ENCODE data around the gene DOCK3.

Gene DOCK3

DNA sequence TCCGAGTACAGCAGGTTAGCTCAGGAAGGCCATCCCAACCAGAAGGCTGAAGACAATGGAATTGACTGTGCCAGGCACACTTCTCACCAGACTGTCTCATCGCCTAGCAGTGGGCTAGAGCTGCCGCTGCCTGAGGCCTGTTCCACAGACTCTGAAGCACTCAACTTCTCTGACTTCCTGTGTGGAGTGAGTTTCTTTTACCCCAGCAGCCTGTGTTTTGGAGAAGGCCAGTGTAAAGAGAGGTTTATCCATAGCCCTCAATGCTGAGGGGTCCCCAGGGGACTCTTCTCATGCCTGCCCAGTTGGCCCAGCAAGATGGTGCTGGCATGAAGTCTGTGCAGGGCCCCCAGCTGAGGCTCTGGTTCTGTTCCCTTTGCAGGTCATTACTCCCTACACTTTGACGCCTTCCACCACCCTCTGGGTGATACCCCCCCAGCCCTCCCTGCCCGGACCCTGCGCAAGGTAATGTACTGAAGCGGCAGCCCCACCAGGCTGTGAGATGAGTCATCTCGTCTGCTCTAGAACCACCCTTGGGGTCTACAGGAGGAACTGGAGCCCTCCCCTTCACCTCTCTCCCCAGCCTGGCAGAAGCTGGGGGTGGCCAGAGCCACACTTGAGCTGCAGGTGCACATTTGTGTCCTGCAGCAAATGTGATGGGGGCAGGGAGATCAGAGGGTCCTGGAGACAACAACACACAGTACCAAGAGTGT, 705.2 kb downstream of the DOCK3 start:
- Histone ChIP-seq H3K79me2 (ENCODE audit: insufficient read depth, low read depth) (peaks cover 9% of the 10 kb centered on the region), H2AFZ (ENCODE audit: low read depth) (no peak overlapping the region), H3K4me2 (no peak overlapping the region), H3K27ac (no peak overlapping the region), H4K20me1 (ENCODE audit: insufficient read depth) (no peaks in the 10 kb centered on the region), H3K4me1 (ENCODE audit: low read depth, poor library complexity, severe bottlenecking) (peaks cover 8% of the 10 kb centered on the region), H3K36me3 (ENCODE audit: insufficient read depth) (no peaks in the 10 kb centered on the region), H3K27me3 (ENCODE audit: insufficient read depth, low read depth) (no peaks in the 10 kb centered on the region), H3K9ac (no peak overlapping the region), H3K4me3 (IDR thresholded peaks at IDR 0.05; ENCODE audit: insufficient read depth, low read depth, low read length) (no peak overlapping the region)
- TF ChIP-seq, protein P1, sequence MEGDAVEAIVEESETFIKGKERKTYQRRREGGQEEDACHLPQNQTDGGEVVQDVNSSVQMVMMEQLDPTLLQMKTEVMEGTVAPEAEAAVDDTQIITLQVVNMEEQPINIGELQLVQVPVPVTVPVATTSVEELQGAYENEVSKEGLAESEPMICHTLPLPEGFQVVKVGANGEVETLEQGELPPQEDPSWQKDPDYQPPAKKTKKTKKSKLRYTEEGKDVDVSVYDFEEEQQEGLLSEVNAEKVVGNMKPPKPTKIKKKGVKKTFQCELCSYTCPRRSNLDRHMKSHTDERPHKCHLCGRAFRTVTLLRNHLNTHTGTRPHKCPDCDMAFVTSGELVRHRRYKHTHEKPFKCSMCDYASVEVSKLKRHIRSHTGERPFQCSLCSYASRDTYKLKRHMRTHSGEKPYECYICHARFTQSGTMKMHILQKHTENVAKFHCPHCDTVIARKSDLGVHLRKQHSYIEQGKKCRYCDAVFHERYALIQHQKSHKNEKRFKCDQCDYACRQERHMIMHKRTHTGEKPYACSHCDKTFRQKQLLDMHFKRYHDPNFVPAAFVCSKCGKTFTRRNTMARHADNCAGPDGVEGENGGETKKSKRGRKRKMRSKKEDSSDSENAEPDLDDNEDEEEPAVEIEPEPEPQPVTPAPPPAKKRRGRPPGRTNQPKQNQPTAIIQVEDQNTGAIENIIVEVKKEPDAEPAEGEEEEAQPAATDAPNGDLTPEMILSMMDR (conservative IDR thresholded peaks at IDR 0.05; ENCODE audit: low read depth, low read length): no peak

DNA sequence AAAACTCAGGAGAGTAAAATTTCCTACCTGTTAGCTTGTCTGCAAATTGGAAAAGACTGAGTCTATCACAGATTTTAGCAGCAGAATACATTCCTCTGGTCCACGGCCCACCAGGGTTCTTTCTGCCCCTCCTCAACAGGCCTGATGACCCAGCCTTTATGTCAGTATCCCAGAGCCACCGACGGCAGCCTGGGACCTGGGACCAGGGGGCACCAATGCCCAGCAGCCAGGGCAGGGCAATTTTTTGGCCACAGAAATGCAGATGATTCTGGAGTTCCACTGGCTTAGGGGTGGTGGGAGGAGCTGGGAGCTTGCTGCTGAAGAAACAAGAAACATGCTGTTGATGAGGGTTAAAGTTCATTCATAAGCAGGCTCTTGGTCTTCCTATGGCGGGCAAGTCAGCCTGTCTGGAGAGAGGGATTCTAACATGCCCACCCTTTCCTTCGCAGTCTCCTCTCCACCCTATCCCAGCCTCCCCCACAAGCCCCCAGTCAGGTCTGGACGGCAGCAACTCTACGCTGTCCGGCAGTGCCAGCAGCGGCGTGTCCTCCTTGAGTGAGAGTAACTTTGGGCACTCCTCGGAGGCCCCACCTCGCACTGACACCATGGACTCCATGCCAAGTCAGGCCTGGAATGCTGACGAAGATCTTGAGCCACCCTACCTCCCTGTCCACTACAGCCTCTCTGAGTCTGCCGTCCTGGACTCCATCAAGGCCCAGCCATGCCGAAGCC, 706.0 kb downstream of the DOCK3 start:
- Histone ChIP-seq H3K36me3 (ENCODE audit: insufficient read depth) (no peaks in the 10 kb centered on the region), H3K27ac (no peak overlapping the region), H3K4me3 (IDR thresholded peaks at IDR 0.05; ENCODE audit: insufficient read depth, low read depth, low read length) (no peak overlapping the region), H3K9ac (no peak overlapping the region), H3K4me2 (no peak overlapping the region), H4K20me1 (ENCODE audit: insufficient read depth) (no peaks in the 10 kb centered on the region), H3K27me3 (ENCODE audit: insufficient read depth, low read depth) (no peaks in the 10 kb centered on the region), H2AFZ (ENCODE audit: low read depth) (no peak overlapping the region), H3K4me1 (ENCODE audit: low read depth, poor library complexity, severe bottlenecking) (peaks cover 8% of the 10 kb centered on the region), H3K79me2 (ENCODE audit: insufficient read depth, low read depth) (peaks cover 14% of the 10 kb centered on the region)
- TF ChIP-seq, protein P1 (conservative IDR thresholded peaks at IDR 0.05; ENCODE audit: low read depth, low read length): no peak

DNA sequence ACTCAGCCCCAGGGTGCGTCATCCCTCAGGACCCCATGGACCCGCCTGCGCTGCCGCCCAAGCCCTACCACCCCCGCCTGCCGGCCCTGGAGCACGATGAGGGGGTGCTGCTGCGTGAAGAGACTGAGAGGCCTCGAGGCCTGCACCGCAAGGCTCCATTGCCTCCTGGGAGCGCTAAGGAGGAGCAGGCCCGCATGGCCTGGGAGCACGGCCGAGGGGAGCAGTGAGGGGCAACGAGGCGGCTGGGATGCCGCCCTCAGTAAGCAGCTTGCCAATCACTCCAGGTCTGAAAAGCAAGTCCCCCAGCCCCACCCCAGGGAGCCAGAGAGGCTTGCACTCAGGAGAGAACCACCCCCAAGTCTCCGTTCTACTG, 706.6 kb downstream of the DOCK3 start:
- Histone ChIP-seq H3K4me3 (IDR thresholded peaks at IDR 0.05; ENCODE audit: insufficient read depth, low read depth, low read length) (no peak overlapping the region), H3K4me2 (no peak overlapping the region), H2AFZ (ENCODE audit: low read depth) (no peak overlapping the region), H3K27ac (no peak overlapping the region), H3K36me3 (ENCODE audit: insufficient read depth) (no peaks in the 10 kb centered on the region), H3K4me1 (ENCODE audit: low read depth, poor library complexity, severe bottlenecking) (peaks cover 8% of the 10 kb centered on the region), H3K79me2 (ENCODE audit: insufficient read depth, low read depth) (peaks cover 20% of the 10 kb centered on the region), H4K20me1 (ENCODE audit: insufficient read depth) (no peaks in the 10 kb centered on the region), H3K9ac (no peak overlapping the region), H3K27me3 (ENCODE audit: insufficient read depth, low read depth) (no peaks in the 10 kb centered on the region)
- TF ChIP-seq, protein P1 (conservative IDR thresholded peaks at IDR 0.05; ENCODE audit: low read depth, low read length): no peak

DNA sequence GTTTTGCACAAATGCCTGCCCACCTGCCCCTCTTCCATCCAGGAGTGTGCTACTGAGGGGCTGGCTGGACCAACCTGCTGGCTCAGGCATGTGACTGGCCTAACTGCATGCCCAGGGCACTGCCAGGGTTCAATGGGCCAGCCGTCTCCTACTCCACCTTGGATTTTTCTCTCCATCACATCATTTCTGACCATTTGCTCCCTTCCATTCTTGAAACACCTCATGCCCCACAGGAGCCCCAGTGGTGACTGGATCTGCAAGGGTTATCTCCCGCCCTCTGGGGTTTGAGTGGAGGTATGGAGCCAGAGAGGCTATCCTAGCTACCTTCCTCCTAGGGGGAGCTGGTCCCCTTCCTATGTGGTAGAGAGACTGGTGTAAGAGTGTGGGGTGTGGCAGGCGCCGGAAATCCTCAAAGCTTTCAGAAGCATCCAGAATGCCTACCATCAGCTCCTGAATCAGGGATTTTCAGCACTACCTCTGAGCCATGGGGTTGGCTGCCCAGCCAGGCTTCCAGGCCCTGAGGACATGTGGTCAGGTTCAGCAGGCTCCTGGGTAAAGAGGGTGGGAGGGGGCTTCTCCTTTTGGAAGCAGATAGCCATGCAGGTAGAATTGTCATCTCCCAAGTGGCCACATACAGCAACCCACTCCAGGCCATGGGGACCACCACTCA, 707.5 kb downstream of the DOCK3 start:
- TF ChIP-seq, protein P1 (conservative IDR thresholded peaks at IDR 0.05; ENCODE audit: low read depth, low read length): no peak
- H3K27ac ChIP-seq: no peak overlapping the region
- no peak overlapping the region for H3K9ac ChIP-seq
- H4K20me1 ChIP-seq (ENCODE audit: insufficient read depth): no peaks in the 10 kb centered on the region
- H3K27me3 ChIP-seq (ENCODE audit: insufficient read depth, low read depth): no peaks in the 10 kb centered on the region
- H2AFZ ChIP-seq (ENCODE audit: low read depth): no peak overlapping the region
- peaks cover 17% of the 10 kb centered on the region for H3K4me1 ChIP-seq (ENCODE audit: low read depth, poor library complexity, severe bottlenecking)
- H3K4me3 ChIP-seq (IDR thresholded peaks at IDR 0.05; ENCODE audit: insufficient read depth, low read depth, low read length): no peak overlapping the region
- H3K4me2 ChIP-seq: no peak overlapping the region
- H3K36me3 ChIP-seq (ENCODE audit: insufficient read depth): no peaks in the 10 kb centered on the region
- H3K79me2 ChIP-seq (ENCODE audit: insufficient read depth, low read depth): peaks cover 29% of the 10 kb centered on the region

Measured in KMS-11 (cell line).